Kidney capillary endothelial cell (primary cell): ENCODE results near the gene OR51E1.

ENCODE experiments used
- DNase-seq: peaks from one replicate; pipeline ENCODE4 v3.0.0-alpha.2; 2018; ENCODE audit warnings: low spot score

The OR51E1 gene

DNA sequence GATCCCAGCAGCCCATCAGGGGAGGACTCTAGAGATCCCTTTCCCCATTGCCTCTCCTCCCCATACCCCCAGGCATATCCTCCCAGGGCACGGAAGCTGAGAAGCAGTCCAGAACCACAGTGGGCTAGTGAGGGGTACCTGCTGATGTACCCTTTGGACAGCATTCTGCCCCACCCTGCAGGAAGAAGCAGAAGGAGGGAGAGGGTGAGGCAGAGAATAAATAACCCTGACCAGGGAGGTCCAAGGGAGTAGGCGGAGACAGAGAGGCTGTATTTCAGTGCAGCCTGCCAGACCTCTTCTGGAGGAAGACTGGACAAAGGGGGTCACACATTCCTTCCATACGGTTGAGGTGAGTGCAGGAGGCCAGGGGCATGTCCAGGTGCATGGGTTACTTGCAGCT is at the start of gene OR51E1:
OR51E1 (plus strand) TSS at position 301 of the 400 bp plus-strand sequence. CDS start 8,545 bp downstream, outside the sequence.
- no peak for DNase-seq

DNA sequence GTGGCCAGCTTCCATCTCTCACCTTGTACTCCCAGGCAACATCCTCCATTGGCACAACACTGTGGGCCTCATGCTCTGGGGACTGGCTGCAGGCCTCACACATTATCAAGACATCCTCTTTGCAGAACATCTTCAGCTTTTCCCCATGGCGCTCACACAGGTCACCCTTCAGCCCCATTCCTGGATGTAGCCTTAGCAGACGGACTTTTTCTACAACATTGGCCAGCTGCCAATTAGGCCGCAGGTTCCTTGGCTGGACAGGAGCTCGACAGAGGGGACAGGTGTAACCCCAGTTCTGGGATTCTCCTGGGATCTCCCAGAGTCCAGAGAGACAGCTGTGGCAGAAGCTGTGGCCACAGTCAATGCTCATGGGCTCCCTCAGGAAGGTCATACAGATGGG is 38.7 kb upstream of the OR51E1 start:
- DNase-seq, result no peak

GRCh38 chr11:4606231-4607015 is 37.4 kb upstream of the OR51E1 start:
- DNase-seq, result no peak

DNA sequence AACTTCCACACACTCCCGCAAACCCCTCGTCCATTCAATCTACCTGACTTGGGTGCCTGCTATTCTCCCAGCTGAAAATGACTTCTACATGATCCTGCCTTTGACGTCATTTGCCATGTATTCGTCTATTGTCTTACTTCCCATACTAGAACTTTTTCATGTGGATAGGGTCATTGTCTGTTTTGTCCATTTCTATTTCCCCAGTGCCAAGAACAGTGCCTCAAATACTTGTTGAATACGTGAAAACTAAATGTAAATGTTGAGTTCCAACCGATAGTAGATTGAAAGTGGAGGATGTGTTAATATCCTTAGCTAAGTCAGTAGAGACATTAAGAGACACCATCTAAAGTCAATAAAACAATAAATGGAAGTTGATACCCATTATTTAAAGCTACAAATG is 36.7 kb upstream of the OR51E1 start:
- no peak for DNase-seq

GRCh38 chr11:4607781-4608666 is 35.8 kb upstream of the OR51E1 start, which contains the start of gene TRIM68:
Gene TRIM68 (minus strand): TSS chr11:4608231. CDS start chr11:4605504, 2,727 bp downstream.
- peak; percentile 89 for DNase-seq

DNA sequence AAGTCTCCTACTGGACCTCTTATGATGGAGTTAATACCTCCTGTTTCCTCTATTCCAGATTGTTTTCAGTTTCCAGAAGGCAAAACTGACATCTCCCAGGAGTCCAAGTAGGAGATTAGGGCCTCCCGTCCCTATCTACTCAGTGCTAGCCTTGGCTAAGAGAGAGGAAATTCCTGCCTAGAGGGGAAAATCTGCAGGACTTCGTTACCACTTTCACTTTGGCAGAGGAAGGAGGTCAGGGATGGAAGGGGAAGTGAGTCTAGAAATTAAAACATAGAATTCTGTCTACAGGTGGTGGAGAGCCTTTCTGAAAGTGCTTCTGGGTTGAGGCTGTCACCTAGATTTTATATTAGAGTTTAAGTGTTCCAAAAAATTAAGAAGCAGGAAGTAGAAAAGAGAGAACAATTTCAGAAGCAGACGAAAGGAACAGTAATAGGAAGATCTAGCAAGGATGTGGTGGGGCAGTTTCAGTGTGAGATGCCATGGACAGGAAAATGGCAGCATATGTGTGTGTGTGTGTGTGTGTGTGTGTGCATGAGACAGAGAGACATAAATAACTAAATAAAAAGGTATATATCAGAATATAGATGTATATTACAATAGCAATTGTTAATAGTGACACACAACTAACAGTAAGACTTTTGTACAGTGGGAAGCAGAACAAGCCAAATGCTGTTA is 33.4 kb upstream of the OR51E1 start:
- no peak for DNase-seq

GRCh38 chr11:4611986-4612385 is 31.8 kb upstream of the OR51E1 start:
- DNase-seq, result no peak

DNA sequence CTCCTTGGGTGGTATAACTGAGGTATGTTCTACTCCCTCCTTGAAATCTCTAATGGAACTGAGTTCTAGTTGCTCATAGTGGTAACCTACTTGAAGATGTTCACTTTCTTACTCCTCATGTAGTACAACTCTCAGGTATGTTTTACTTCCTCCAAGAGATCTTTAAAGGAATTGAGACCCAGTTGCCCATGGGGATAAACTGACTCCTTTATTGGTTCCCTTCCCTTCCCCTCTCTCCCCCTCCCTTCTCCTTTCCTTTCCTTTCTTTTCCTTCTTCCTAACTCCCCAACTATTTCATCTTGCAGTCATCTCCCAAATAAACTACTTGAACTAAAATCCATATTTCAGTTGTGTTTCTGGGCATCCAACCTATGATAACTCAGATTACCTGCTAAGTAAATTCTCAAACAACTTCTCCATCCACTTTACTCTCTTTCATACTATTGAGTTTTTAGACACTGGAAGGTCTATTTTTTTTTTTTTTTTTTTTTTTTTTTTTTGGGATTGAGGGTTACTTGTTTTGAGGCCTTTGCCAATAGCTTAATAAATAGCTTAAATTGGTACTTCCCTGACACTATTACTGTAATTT is 27.8 kb upstream of the OR51E1 start:
- DNase-seq, result no peak

GRCh38 chr11:4619514-4619913 is 24.3 kb upstream of the OR51E1 start:
- no peak for DNase-seq

DNA sequence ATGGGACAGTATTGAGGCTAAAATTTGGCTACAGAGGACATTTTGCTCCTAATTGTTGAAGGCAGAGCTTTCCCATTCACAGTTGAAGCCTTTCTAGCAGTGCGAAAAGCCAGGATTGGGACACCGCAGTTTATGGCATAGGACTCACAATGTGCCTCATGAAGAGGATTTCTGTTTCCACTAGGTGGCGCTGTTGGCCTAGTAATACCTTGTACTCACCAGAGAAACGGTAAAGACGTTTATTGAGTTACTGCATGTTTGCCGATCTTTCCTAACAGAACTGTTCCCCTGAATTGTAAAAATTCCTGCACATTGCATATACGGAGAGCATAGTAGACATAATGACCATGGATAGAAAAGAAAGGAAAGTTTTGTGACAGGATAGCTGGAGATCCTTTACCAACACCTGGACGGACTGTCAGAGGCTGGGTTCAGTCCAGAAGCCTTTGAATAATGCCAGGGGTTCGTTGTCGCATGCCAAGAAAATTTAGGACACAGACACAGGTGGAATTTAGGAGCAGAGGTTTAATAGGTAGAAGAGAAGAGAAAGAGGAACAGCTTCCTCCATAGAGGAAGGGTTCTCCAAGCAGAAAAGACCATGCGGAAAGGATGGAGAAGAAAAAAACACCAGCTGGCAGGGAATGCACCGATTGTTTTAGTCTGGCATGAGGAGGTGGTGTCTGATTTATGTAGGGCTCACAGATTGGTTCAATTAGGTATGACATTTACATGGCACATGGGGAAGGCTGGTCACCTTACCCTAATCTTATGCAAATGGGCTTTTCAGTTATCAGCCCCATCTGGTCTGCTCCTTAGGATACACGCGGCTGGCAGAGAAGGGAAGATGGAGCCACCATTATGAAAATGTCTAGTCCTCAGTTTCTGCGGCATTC is 17.3 kb upstream of the OR51E1 start:
- DNase-seq, result peak; percentile 51

DNA sequence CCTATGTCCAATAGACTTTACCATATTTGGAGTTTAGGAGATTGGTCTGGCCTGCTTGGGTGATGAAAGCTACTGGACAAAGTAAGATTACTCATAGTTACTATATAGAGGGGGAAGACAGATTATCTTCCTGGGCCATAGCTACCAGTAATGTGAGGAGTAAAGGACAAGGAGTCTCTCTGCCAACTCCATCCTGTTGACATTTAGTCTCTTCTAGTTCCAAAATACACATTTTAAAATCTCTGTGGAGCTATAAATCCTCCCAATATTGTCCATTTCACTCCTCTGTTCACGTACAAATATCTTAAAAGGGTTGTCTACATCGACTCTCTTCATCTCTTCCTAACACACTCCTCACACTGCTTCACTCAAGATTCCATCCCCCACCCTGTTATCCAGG is 7.6 kb upstream of the OR51E1 start:
- no peak for DNase-seq

GRCh38 chr11:4636962-4637661 is 6.7 kb upstream of the OR51E1 start, which contains the start of gene OR51D1:
Gene OR51D1 (plus strand): TSS chr11:4637477. CDS start chr11:4639791, 2,314 bp downstream.
- DNase-seq, result peak; percentile 47

- DNase-seq, result no peak
These were observed 6.1 kb upstream of the OR51E1 start for GRCh38 chr11:4637662-4638047.

DNA sequence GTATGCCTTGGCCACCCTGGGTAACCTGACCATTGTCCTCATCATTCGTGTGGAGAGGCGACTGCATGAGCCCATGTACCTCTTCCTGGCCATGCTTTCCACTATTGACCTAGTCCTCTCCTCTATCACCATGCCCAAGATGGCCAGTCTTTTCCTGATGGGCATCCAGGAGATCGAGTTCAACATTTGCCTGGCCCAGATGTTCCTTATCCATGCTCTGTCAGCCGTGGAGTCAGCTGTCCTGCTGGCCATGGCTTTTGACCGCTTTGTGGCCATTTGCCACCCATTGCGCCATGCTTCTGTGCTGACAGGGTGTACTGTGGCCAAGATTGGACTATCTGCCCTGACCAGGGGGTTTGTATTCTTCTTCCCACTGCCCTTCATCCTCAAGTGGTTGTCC is 3.9 kb upstream of the OR51E1 start:
- DNase-seq, result no peak

DNA sequence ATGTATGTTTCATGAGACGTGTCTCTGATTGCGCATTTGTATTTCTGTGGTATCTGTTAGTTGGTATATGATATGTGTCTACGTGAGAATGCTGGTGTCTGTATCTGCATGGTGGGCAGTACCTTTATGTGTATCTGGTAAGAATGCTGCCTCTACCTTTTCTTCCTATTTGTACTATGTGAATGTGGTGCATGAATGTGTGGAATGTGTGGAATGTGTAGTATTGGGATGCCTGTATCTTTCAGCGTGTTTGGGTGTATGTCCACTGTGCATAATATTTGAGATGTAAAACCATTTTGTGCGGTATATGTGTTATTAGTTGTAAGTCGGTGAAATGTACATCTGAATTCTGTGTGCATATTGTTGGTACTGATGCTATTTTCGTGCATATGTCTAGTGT is 2.3 kb upstream of the OR51E1 start:
- no peak for DNase-seq

DNA sequence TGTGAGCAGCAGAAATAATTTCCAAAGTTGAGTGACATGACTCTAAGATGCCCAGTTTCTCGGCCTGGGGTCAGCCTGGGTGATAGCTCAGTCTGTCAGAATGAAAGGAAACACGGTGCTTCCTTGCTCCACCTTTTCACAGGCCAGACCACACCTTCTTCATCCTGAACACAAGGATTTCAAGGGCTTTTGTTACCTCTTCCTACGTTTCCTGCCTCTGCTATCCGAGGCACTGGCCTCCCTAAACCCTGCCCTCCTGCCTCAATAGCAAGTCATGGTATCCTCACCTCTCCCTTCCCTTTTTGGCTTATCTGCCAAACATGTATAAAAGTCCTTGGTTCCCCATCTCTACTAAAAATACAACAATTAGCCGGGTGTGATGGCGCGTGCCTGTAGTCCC is 1.7 kb upstream of the OR51E1 start:
- no peak for DNase-seq

DNA sequence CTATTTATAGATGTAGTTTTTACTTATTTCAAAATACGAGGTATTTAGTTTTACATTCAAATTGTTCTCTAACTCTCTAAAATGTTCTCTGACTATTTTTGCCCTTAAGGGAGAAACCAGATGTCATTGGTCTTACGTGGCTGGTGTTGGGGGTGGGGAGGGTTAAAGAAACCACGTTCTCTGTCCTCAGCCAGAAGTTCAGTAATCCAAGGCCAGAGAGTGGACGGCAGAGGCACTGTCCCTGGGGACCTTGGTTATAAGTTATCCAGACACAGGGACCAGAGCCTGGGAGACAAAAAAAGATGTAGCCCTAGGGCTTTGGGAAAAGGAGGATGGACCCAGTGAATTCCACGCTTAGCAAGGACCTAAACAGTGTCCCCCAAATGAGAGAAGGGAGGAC is 706 bp upstream of the OR51E1 start:
- no peak for DNase-seq

GRCh38 chr11:4644233-4644632 is 451 bp downstream of the OR51E1 start:
- no peak for DNase-seq

GRCh38 chr11:4645974-4646373 is 2.2 kb downstream of the OR51E1 start:
- DNase-seq, result no peak

GRCh38 chr11:4647766-4648165 is 4.0 kb downstream of the OR51E1 start:
- no peak for DNase-seq
